Activated B cell treated with CpG ODN at 0.5 μM for 24 hours (primary cell): ENCODE results near the gene ERBB3. TPM values are rescaled to one million over a fixed set of nuclear protein-coding genes. Genes with fewer than 3 reads are reported as not detected.

Experiments
- ATAC-seq: fragments of 200-7000 bp; cut with Tn5 transposase; one replicate; pipeline ENCODE4 v1.10.0; 2021; ENCODE audit warnings: low read depth, mild to moderate bottlenecking, moderate library complexity
- CTCF ChIA-PET: fragments of 350-600 bp; sonication (Branson Sonifier 250); formaldehyde crosslinking; loops from one replicate; lab custom pipeline; 2021; ENCODE audit warnings: antibody characterized with exemption; lab: Charles Lee
- POLR2A ChIA-PET: fragments of 350-600 bp; sonication (Branson Sonifier 250); formaldehyde crosslinking; loops from one replicate; lab custom pipeline; 2021; ENCODE audit warnings: antibody characterized with exemption; lab: Charles Lee
- DNase-seq: peaks from one replicate; pipeline ENCODE4 v3.0.0; 2022
- H3K27ac Mint-ChIP-seq: one replicate; pipeline ENCODE4 v1.8.0; 2020; ENCODE audit warnings: mixed read lengths
- H3K27me3 Mint-ChIP-seq: one replicate; pipeline ENCODE4 v1.8.0; 2021; ENCODE audit warnings: mixed read lengths
- H3K36me3 Mint-ChIP-seq: one replicate; pipeline ENCODE4 v1.8.0; 2021; ENCODE audit warnings: low read depth, mixed read lengths
- H3K4me1 Mint-ChIP-seq: one replicate; pipeline ENCODE4 v1.8.0; 2021; ENCODE audit warnings: mixed read lengths
- H3K4me3 Mint-ChIP-seq: one replicate; pipeline ENCODE4 v1.8.0; 2020; ENCODE audit warnings: mild to moderate bottlenecking, mixed read lengths
- H3K9me3 Mint-ChIP-seq: one replicate; pipeline ENCODE4 v1.8.0; 2020; ENCODE audit warnings: mixed read lengths
- intact Hi-C: fragments of 100-400 bp; cut with micrococcal nuclease; formaldehyde crosslinking; loops from one replicate; pipeline ENCODE4 v1.15.1; 2024
- total RNA-seq: library from RNA; stranded (reverse); gene quantifications from 2 replicates; pipeline ENCODE4 v1.2.3, GENCODE V29; 2022
- TF ChIP-seq, protein P1 (sequence below): fragments of 200-600 bp; IDR thresholded peaks from one replicate; pipeline ENCODE4 v1.8.0; 2022; ENCODE audit warnings: antibody characterized with exemption, mild to moderate bottlenecking

ERBB3 gene
- total RNA-seq, 1 donor from 2014 or later, result not detected

GRCh38 chr12:56151672-56152131, 71.7 kb downstream of the ERBB3 start:
- peak; percentile 64 for ATAC-seq
- TF ChIP-seq, protein P1, sequence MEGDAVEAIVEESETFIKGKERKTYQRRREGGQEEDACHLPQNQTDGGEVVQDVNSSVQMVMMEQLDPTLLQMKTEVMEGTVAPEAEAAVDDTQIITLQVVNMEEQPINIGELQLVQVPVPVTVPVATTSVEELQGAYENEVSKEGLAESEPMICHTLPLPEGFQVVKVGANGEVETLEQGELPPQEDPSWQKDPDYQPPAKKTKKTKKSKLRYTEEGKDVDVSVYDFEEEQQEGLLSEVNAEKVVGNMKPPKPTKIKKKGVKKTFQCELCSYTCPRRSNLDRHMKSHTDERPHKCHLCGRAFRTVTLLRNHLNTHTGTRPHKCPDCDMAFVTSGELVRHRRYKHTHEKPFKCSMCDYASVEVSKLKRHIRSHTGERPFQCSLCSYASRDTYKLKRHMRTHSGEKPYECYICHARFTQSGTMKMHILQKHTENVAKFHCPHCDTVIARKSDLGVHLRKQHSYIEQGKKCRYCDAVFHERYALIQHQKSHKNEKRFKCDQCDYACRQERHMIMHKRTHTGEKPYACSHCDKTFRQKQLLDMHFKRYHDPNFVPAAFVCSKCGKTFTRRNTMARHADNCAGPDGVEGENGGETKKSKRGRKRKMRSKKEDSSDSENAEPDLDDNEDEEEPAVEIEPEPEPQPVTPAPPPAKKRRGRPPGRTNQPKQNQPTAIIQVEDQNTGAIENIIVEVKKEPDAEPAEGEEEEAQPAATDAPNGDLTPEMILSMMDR, result peak; percentile 22
- peaks cover 37% of the 10 kb centered on the region for H3K4me1 Mint-ChIP-seq

GRCh38 chr12:56152132-56152755, 72.3 kb downstream of the ERBB3 start, which contains the start of gene MYL6B:
Gene MYL6B, plus strand, starts transcription at chr12:56152587. Its CDS starts 1,332 bp downstream, at chr12:56153919.
- CTCF ChIA-PET, result interaction anchor here (0.9 to 1.3 kb wide), 3 partner anchors 26 to 37 kb away, joined by 4 to 7 read pairs (median 4); partner anchors contain the start of genes SMARCC2 and ZC3H10
- ATAC-seq (peak; percentile 89), DNase-seq (peak; percentile 87)
- TF ChIP-seq, protein P1, result no peak
- H3K27ac Mint-ChIP-seq, result peak within 1 kb of the TSS; percentile 99
- intact Hi-C loops, result loop anchor here (1.0 kb wide), 5 partner anchors 24 to 208 kb away; partner anchors contain the start of genes ESYT1, NABP2, PA2G4 and STAT2
- peaks cover 15% of the 10 kb centered on the region for H3K36me3 Mint-ChIP-seq
- H3K4me1 Mint-ChIP-seq, result peaks cover 38% of the 10 kb centered on the region
- no peaks in the 10 kb centered on the region for H3K9me3 Mint-ChIP-seq
- H3K27me3 Mint-ChIP-seq, result no peaks in the 10 kb centered on the region
- POLR2A ChIA-PET, result interaction anchor here (0.6 to 3.4 kb wide), 22 partner anchors 10 to 506 kb away, joined by 3 to 80 read pairs (median 4); partner anchors contain the start of genes ESYT1, GLS2, PA2G4 and RAB5B
- peak within 1 kb of the TSS; percentile 93 for H3K4me3 Mint-ChIP-seq

More at GRCh38 chr12:56151672-56152131, 71.7 kb downstream of the ERBB3 start:
- POLR2A ChIA-PET, result interaction anchor here (0.6 to 3.4 kb wide), 25 partner anchors 10 to 507 kb away, joined by 3 to 80 read pairs (median 4); partner anchors contain the start of genes DNAJC14, ESYT1, GLS2 and PA2G4
- DNase-seq, result peak; percentile 52
- CTCF ChIA-PET, result interaction anchor here (0.9 to 1.6 kb wide), 4 partner anchors 10 to 38 kb away, joined by 4 to 7 read pairs (median 4); partner anchors contain the start of genes SMARCC2 and ZC3H10
- Mint-ChIP-seq H3K27me3 (no peaks in the 10 kb centered on the region), H3K9me3 (no peaks in the 10 kb centered on the region), H3K4me3 (peak overlapping the region; percentile 93), H3K36me3 (peaks cover 14% of the 10 kb centered on the region), H3K27ac (peak overlapping the region; percentile 99)
- intact Hi-C loops, result loop anchor here (1.0 kb wide), 5 partner anchors 23 to 209 kb away; partner anchors contain the start of genes ESYT1, NABP2, PA2G4 and STAT2

Other genes starting within 250 kb of the ERBB3 start
- 0.31 TPM in 1 of 2 replicates, not detected in the other for gene MMP19, start 237.2 kb upstream of the ERBB3 start, total RNA-seq
- 39.6 and 41.7 TPM in 2 replicates for gene PYM1, start 152.3 kb upstream of the ERBB3 start, total RNA-seq
- gene DGKA, start 149.0 kb upstream of the ERBB3 start, total RNA-seq, result 86.8 and 95.9 TPM in 2 replicates
- gene PMEL, start 114.1 kb upstream of the ERBB3 start, total RNA-seq, result 0.27 TPM in 1 of 2 replicates, not detected in the other
- 25.7 and 29.0 TPM in 2 replicates for gene CDK2, start 113.3 kb upstream of the ERBB3 start, total RNA-seq
- gene RAB5B, start 106.1 kb upstream of the ERBB3 start, total RNA-seq, result 82.1 and 83.8 TPM in 2 replicates
- gene SUOX, start 82.9 kb upstream of the ERBB3 start, total RNA-seq, result 5.4 and 5.6 TPM in 2 replicates
- gene IKZF4, start 59.1 kb upstream of the ERBB3 start, total RNA-seq, result 4.1 and 6.4 TPM in 2 replicates
- 23.9 and 28.1 TPM in 2 replicates for gene RPS26, start 38.2 kb upstream of the ERBB3 start, total RNA-seq
- 137 and 155 TPM in 2 replicates for gene PA2G4, start 24.4 kb downstream of the ERBB3 start, total RNA-seq
- 5,829 and 6,631 TPM in 2 replicates for gene RPL41, start 36.5 kb downstream of the ERBB3 start, total RNA-seq
- gene ZC3H10, start 38.1 kb downstream of the ERBB3 start, total RNA-seq, result 15.4 and 17.1 TPM in 2 replicates
- gene ESYT1, start 48.1 kb downstream of the ERBB3 start, total RNA-seq, result 120 and 137 TPM in 2 replicates
- gene MYL6B, start 72.4 kb downstream of the ERBB3 start, total RNA-seq, result 25.2 and 36.2 TPM in 2 replicates
- gene MYL6, start 78.2 kb downstream of the ERBB3 start, total RNA-seq, result 921 and 1,059 TPM in 2 replicates
- gene SMARCC2, start 109.3 kb downstream of the ERBB3 start, total RNA-seq, result 109 and 136 TPM in 2 replicates
- gene RNF41, start 141.8 kb downstream of the ERBB3 start, total RNA-seq, result 75.8 and 86.0 TPM in 2 replicates
- 27.7 and 31.4 TPM in 2 replicates for gene NABP2, start 144.2 kb downstream of the ERBB3 start, total RNA-seq
- gene SLC39A5, start 149.9 kb downstream of the ERBB3 start, total RNA-seq, result 0.37 and 1.00 TPM in 2 replicates
- gene ANKRD52, start 178.2 kb downstream of the ERBB3 start, total RNA-seq, result 44.1 and 44.8 TPM in 2 replicates
- 30.2 and 35.6 TPM in 2 replicates for gene COQ10A, start 186.8 kb downstream of the ERBB3 start, total RNA-seq
- gene CS, start 220.2 kb downstream of the ERBB3 start, total RNA-seq, result 229 and 233 TPM in 2 replicates
- 72.1 and 98.8 TPM in 2 replicates for gene CNPY2, start 235.8 kb downstream of the ERBB3 start, total RNA-seq